GM19099 (cell line): Measurements from ENCODE around the gene TNNC1.

ENCODE experiments used
- POLR2A ChIP-seq: IDR thresholded peaks from 3 replicates; pipeline ENCODE4 v1.6.1; 2011; ENCODE audit warnings: low read depth; ENCODE audit not compliant: insufficient read length; ENCODE audit errors: extremely low read depth

Gene TNNC1

GRCh38 chr3:52406231-52406661, 47.6 kb downstream of the TNNC1 start:
- no peak for TF ChIP-seq POLR2A

GRCh38 chr3:52405601-52406110, 48.2 kb downstream of the TNNC1 start:
- no peak for TF ChIP-seq POLR2A

GRCh38 chr3:52405066-52405465, 48.8 kb downstream of the TNNC1 start:
- TF ChIP-seq POLR2A = no peak

- TF ChIP-seq POLR2A = no peak
These were observed 49.5 kb downstream of the TNNC1 start for GRCh38 chr3:52404391-52404790.

- TF ChIP-seq POLR2A = no peak
These were observed 49.9 kb downstream of the TNNC1 start for GRCh38 chr3:52403955-52404354.

- no peak for TF ChIP-seq POLR2A
These were observed 50.5 kb downstream of the TNNC1 start for GRCh38 chr3:52403271-52403841.

- TF ChIP-seq POLR2A = no peak
These were observed 51.1 kb downstream of the TNNC1 start for GRCh38 chr3:52402706-52403270.

GRCh38 chr3:52402101-52402521, 51.7 kb downstream of the TNNC1 start:
- no peak for TF ChIP-seq POLR2A

GRCh38 chr3:52401551-52401950, 52.3 kb downstream of the TNNC1 start:
- TF ChIP-seq POLR2A = no peak
